ENCODE data around the gene ELFN2.

DNA sequence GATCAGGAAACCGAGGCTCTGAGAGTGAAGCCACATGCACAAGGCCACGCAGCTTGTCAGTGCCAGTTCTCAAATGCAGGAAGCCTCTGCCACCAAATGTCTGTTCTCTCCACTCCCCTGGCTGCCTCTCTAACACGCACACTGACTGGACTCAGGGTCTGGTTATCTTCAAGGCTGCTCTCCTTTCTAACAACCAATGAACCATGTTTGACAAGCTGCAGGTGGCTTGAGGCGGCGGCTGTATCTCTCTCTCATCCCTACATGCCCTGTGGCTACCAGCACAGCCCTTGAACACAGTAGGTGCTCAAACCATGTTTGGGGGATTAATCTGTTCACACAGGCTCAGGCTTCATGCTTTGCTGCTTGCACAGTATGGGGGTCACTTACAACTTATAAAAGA is 35.2 kb upstream of the ELFN2 start:
- no peak for TF ChIP-seq EZH2phosphoT487 (IDR thresholded peaks at IDR 0.05; ENCODE audit: borderline replicate concordance, low read depth, low read length)
- TF ChIP-seq, protein P1, sequence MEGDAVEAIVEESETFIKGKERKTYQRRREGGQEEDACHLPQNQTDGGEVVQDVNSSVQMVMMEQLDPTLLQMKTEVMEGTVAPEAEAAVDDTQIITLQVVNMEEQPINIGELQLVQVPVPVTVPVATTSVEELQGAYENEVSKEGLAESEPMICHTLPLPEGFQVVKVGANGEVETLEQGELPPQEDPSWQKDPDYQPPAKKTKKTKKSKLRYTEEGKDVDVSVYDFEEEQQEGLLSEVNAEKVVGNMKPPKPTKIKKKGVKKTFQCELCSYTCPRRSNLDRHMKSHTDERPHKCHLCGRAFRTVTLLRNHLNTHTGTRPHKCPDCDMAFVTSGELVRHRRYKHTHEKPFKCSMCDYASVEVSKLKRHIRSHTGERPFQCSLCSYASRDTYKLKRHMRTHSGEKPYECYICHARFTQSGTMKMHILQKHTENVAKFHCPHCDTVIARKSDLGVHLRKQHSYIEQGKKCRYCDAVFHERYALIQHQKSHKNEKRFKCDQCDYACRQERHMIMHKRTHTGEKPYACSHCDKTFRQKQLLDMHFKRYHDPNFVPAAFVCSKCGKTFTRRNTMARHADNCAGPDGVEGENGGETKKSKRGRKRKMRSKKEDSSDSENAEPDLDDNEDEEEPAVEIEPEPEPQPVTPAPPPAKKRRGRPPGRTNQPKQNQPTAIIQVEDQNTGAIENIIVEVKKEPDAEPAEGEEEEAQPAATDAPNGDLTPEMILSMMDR (conservative IDR thresholded peaks at IDR 0.05; ENCODE audit: low read length), result no peak

All from OCI-LY7 (cell line).